ENCODE measurements around the gene ARL17B. TPM values are rescaled to one million over a fixed set of nuclear protein-coding genes. Genes with fewer than 3 reads are reported as not detected.
"Not testable (repeated sequence)": the region's sequence is repeated elsewhere in the genome, so short reads cannot be mapped to it uniquely, and the experiment has no call there.

ARL17B gene
- 10 to 100 TPM in 5 of 10 donors, 1 to 10 TPM in 5; 5.2 to 12.7 (median 9.9) TPM for polyA plus RNA-seq (ENCODE audit: insufficient read length in 10 of 10)
- long read RNA-seq, donor 1, partial matches to known transcripts: 0 of 6 reads
- long read RNA-seq, donor 1, other reads (novel, unspliced or antisense): 0 of 6 reads
- long read RNA-seq, donor 2, partial matches to known transcripts: 0 of 1 reads
- long read RNA-seq, donor 2, other reads (novel, unspliced or antisense): 0 of 1 reads
- long read RNA-seq, donor 3: 0 reads
- long read RNA-seq, donor 4, partial matches to known transcripts: 0 of 3 reads
- long read RNA-seq, donor 4, other reads (novel, unspliced or antisense): 0 of 3 reads
- long read RNA-seq, donor 5, partial matches to known transcripts: 0 of 3 reads
- long read RNA-seq, donor 5, other reads (novel, unspliced or antisense): 0 of 3 reads
- long read RNA-seq, donor 6, partial matches to known transcripts: 0 of 1 reads
- long read RNA-seq, donor 6, other reads (novel, unspliced or antisense): 0 of 1 reads
- long read RNA-seq, donor 7: 0 reads
- long read RNA-seq, donor 8, partial matches to known transcripts: 0 of 4 reads
- long read RNA-seq, donor 8, other reads (novel, unspliced or antisense): 0 of 4 reads
- long read RNA-seq, donor 9: 0 reads

- DNase-seq: not testable (repeated sequence)
Measured at GRCh38 chr17:46361755-46362154, at the start of gene ARL17B. TSS of gene ARL17B (minus strand) at chr17:46361766. CDS start at chr17:46358397, 3,369 bp downstream.

GRCh38 chr17:46409864-46410263 is 48.3 kb upstream of the ARL17B start:
- DNase-seq: not testable (repeated sequence)

DNA sequence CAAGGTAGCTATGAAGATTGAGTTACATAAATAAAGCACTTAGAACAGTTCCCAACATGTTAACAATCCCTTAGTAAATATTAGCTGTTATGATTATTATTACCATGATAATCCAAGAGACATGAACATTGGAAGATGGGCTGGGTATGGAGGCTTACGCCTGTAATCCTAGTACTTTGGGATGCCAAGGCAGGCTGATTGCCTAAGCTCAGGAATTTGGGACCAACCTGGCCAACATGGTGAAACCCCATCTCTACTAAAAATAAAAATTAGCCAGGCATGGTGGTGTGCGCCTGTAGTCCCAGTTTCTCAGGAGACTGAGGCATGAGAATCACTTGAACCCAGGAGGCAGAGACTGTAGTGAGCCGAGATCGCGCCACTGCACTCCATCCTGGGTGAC is 45.6 kb upstream of the ARL17B start:
- DNase-seq: not testable (repeated sequence)

DNA sequence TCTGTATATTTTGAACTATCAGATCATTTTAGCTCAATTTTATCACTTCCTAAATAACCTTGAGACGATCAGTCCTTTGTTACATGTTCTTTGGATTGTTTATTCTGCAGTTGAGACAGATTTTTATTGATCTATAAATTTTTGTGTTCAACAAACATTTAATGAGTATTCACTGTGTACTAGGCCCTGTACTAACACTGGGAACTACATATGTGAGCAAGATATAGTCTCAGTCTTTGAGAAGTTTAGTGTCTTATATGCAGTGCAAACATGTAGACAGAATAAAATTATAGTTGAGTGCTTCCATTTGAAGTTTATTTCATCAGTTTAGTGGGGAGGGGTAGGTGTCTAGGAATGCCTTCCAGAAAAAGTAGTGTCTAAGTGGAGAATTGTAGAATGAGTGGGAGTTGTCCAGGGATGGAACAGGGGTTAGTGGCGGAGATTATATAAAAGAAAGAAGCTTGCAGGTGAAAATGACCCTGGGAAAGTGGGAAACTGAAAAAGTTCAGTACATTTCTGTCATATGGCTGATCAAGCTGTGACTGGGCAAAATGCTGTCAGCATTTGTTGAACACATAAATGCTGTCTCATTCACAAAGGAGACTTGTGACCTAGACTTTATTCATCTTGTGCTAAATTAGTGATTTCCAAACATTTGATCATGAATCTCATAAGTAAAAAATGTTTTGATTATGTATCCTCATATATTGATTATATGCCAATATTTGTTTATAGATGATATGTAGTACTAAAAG is 39.6 kb upstream of the ARL17B start:
- DNase-seq: not testable (repeated sequence)

GRCh38 chr17:46400543-46400942 is 39.0 kb upstream of the ARL17B start:
- DNase-seq: not testable (repeated sequence)

DNA sequence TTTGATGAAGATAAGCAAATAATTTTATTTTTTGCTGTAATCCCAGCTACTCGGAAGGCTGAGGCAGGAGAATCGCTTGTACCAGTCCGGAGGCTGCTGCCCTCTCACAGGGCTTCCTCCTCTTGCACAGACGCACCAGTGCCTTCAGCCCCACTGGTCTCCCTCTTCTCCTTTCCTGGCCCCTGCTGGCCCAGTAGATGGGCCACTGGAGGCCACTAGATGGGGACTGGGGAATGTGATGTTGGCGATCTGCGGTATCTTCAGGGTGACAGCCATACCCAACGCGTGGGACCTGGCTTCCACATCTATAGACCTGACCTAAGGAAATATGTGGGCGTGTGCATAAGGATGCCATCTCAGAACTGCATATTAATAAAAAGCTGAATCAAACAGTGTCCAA is 38.4 kb upstream of the ARL17B start:
- DNase-seq: not testable (repeated sequence)

- DNase-seq: not testable (repeated sequence)
Measured at GRCh38 chr17:46396292-46396691, 34.7 kb upstream of the ARL17B start.

- DNase-seq: not testable (repeated sequence)
Measured at GRCh38 chr17:46393702-46394101, 32.1 kb upstream of the ARL17B start.

DNA sequence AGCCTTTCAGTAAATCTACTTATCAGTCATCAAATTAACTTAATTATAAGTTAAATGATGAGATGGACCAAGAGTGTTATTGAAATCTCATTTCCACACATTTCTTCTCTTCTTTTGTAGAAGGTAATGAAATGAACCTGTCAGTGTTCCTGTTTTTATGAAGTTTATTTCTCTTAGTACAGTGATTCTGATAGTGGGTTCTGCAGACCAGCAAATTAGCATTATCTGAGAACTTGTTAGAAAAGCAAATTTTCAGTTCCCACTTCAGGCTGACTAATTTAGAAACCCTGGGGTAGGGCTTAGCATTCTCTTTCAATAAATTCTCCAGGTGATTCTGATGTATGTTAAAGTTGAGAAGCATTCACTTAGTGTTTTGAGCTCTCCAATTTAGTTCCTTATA is 23.9 kb upstream of the ARL17B start:
- DNase-seq: not testable (repeated sequence)

- DNase-seq: not testable (repeated sequence)
Measured at GRCh38 chr17:46383118-46383517, 21.6 kb upstream of the ARL17B start.

DNA sequence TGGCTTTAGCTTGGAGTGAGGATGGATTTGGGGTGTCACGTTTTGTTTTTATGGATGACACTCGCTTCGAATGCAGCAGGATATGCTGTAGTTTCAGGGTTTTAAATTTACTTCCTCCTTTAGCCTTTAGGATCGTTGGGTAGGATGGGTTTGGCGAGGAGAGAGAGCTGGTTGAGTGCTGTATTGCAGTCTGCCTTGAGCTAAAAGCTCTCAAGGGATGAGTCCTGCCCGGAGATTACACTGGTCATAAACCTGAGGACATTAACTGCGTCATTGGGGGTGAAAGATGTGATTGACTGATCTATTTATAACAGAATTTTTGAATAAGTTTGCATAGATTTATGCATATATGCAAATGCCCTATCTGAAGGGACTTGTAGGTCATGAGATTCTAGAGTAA is 11.9 kb upstream of the ARL17B start:
- DNase-seq: not testable (repeated sequence)

DNA sequence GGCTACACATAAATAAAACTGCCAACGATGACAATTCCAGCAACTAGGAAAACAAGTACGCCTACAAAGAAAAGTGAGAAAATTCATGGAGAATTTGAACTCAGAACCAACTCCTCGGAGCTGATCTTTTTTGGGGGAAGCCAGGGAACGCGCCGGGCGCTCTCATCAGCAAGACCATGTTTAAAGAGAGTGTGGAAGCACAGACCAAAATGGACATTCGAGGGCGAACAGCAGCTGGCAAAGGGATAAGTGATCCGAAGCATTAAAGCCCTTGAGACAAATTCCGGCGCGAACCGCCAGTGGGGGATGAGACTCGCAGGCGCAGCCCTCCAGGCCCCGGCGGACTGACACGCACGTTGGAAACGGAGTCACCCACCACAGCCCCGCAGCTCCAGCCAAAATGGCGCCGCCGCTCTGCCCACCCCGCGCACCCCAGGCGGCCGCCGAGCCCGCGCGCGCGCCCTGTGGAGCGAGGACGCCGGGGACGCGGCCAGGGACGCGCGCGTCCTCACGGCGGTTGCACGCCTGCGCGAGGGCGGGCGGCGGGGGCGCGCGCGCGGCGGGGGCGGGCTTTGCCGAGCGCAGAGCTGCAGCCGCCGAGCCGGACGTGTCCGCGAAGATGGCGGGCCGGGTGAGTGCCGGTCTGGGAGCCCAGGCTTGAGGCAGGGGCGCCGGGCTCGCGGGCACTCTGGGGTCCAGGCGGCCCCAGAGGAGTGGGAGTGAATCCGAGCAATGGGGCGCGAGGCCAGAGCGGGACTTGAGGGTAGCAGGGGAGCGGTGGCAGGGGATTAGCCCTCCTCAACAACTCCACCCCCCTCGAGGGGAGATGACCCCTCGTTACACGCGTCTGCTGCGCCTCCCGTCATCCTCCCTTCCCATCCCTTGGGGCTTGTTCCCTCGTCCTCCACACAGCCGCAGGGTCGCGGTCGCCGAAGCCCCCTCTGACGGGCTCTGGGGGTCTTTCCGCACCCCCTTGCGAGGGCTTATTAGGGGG is 11.0 kb upstream of the ARL17B start:
- not testable (repeated sequence) for DNase-seq

DNA sequence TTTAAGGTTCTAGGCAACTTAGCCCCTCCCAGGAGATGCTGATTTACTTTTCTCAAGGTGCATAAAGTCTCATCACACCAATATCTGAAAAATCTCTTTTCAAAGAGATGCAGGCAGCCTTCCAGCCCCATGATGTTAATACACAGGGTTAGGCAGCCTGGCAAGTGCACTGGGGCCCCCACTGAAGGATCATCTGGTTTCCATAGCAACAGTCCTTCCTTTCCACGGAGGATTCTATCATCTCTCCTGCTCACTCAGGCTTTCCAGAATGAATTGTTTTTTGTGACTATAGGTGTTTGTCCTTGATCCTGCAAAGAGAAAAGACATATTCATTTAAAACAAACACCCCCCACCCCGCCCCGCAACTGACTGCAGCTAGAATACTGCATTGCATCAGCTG is 6.0 kb upstream of the ARL17B start:
- DNase-seq: not testable (repeated sequence)

DNA sequence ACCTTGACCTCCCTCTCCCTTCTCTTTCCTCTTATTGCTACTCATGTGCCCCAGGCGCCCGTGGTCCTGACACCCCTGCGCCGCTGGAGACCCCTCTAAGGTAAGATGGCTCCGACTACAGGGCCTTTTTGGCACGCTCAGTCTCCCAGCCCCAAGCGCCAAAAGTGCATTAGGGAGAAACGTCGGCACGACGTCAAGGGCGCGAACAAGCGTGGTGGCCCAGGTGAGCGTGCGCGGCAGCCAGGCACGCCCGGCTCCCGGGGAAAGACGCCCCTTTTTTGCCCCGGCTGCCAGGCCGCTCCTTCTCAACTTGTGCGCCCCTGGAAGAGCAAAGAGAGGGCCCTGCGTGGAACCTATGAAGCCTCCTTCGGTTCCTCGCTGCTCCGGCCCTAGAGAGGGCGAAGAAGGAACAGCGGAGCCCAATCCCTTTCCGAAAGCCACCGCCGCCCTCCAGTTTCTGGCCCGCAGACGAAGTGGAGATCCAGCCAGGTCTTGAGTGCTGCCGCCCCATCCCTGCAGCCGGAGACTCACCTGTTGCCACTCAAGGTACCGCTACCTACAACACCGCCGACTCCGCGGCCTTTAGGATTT is 326 bp downstream of the ARL17B start:
- DNase-seq: not testable (repeated sequence)

GRCh38 chr17:46353856-46354255 is 7.7 kb downstream of the ARL17B start:
- not testable (repeated sequence) for DNase-seq

GRCh38 chr17:46349060-46349459 is 12.5 kb downstream of the ARL17B start:
- DNase-seq: not testable (repeated sequence)

- DNase-seq: not testable (repeated sequence)
Measured at GRCh38 chr17:46348345-46348744, 13.2 kb downstream of the ARL17B start.

DNA sequence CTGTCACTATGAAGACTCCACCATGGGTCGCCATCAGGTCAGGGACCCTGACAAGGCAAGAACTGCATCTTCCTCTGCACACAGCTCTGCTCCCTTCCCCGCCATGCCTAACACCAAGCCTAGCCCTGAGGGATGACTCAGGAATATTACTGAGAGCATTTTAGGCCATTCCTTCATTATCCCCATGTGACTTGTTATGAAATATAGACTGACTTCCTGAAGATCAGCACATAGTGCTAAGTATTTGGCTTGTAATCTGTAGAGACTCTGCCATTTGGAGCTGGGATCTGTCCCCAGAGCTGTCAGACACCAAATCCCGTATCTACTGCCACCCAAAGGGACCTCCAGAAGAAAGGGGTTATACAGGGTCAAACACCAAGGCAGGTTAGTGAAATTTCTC is 19.4 kb downstream of the ARL17B start:
- DNase-seq: not testable (repeated sequence)

GRCh38 chr17:46341220-46341619 is 20.3 kb downstream of the ARL17B start:
- DNase-seq: not testable (repeated sequence)

- DNase-seq: not testable (repeated sequence)
Measured at GRCh38 chr17:46294831-46295230, 66.7 kb downstream of the ARL17B start, which contains the start of gene LRRC37A. TSS of gene LRRC37A (plus strand) at chr17:46295131. CDS start at chr17:46295134, 3 bp downstream.
